ENCODE data around the gene MAD1L1. TPM values are rescaled to one million over a fixed set of nuclear protein-coding genes. Genes with fewer than 3 reads are reported as not detected.

The MAD1L1 gene
- total and polyA plus RNA-seq, 2 donors (not counting 3 experiments of a cell fraction or from before 2014, with no cell fraction given), result 34.1 to 42.3 TPM

DNA sequence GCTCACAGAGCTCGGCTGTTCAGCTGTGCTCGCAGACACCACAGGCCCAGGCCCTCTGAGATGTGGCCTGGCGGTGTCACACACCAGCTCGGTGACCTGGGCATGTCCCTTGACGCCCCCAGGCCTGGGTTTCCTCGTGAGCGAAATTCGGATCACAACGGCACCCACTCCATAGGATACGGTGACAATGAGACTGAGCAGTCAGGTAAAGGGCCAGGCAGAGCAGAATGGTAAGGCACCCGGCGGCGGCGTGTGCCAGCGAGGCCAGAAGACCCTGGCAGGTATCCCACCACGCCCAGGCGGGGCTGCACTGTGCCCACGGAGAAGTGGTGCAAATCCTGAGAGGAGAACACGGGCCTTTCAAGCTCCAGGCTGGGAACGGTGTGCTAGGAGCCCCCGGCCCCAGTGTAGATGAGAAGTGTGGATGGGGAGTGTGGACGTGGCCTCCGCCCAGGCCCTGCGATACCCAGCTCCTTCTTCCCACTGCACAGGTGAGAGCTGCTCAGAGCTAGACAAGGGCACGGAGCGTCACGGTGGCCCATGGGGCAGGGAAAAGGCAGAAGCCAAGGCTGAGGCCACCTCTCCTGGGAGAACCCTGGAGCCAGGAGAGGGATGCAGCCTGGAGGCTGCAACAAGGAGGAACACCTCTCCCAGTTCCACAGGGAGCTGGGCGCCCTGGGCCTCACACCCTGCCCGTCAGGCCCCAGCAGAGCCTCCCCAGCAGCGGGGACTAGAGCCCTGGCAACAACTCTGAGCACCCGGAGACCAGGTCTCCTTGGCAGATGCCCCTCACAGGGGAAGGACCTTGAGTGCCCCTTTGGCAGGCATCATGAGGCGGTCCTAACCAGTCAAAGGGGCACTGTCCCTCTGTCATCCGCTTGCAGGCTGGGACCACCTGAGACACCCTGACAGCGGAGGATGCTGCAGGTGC, 219.1 kb downstream of the MAD1L1 start:
- no TSS peak for BruUV-seq (replicated peaks)
- H4K20me1 ChIP-seq (replicated peaks; ENCODE audit: control insufficient read depth, extremely low read depth, insufficient read depth, low read length), result no peaks in the 10 kb centered on the region
- POLR2A ChIA-PET, result no interaction called here
- intact Hi-C loops (cut with micrococcal nuclease), result no loop called here
- H3K4me3 ChIP-seq (replicated peaks in 1 of 3; ENCODE audit: insufficient read depth in 1 of 3, low read depth in 1 of 3, low read length in 3 of 3), result no peak overlapping the region
- H3K9me1 ChIP-seq (replicated peaks; ENCODE audit: control insufficient read depth, extremely low read depth, insufficient read depth, low read length), result no peaks in the 10 kb centered on the region
- H3K27ac ChIP-seq (ENCODE audit: insufficient read depth, low read depth, low read length), result no peak overlapping the region
- no peaks in the 10 kb centered on the region for H3K9me3 ChIP-seq (replicated peaks; ENCODE audit: control insufficient read depth, insufficient read depth, low read length)
- no peak for DNase-seq (ENCODE audit: low read depth, low spot score)
- H3K27me3 ChIP-seq (ENCODE audit: control insufficient read depth in 2 of 2, insufficient read depth in 2 of 2, low read length in 2 of 2), result no peaks in the 10 kb centered on the region
- H3K36me3 ChIP-seq (ENCODE audit: control insufficient read depth in 2 of 2, extremely low read depth in 1 of 2, insufficient read depth in 2 of 2, low read length in 2 of 2), result peaks cover 0 to 2% of the 10 kb centered on the region in 2 experiments
- H3K4me2 ChIP-seq (ENCODE audit: insufficient read depth, low read length), result no peak overlapping the region
- no peaks in the 10 kb centered on the region for H3K4me1 ChIP-seq (ENCODE audit: control insufficient read depth, extremely low read depth, insufficient read depth, low read length)
- dilution Hi-C loops (cut with MboI; ENCODE audit: extremely low pct_ligation_motif_present, low sequenced_read_pairs), result no loop called here
- TF ChIP-seq POLR2AphosphoS5 (IDR thresholded peaks at IDR 0.05; ENCODE audit: insufficient read depth, low read depth, low read length) (no peak), POLR2A (IDR thresholded peaks at IDR 0.05; ENCODE audit: low read depth, low read length) (no peak), FOS (IDR thresholded peaks at IDR 0.05; ENCODE audit: borderline replicate concordance, insufficient read depth, low read length) (no peak), JUN (IDR thresholded peaks at IDR 0.05; ENCODE audit: borderline replicate concordance, insufficient read depth, insufficient read length, low read depth) (no peak), GATA2 (IDR thresholded peaks at IDR 0.05; ENCODE audit: insufficient read depth, insufficient read length, low read depth, low read length) (no peak), MYC (IDR thresholded peaks at IDR 0.05; ENCODE audit: low read depth, low read length) (no peak), EZH2 (IDR thresholded peaks at IDR 0.05; ENCODE audit: borderline replicate concordance, low read depth, low read length, severe bottlenecking) (no peak)
- TF ChIP-seq, protein P1, sequence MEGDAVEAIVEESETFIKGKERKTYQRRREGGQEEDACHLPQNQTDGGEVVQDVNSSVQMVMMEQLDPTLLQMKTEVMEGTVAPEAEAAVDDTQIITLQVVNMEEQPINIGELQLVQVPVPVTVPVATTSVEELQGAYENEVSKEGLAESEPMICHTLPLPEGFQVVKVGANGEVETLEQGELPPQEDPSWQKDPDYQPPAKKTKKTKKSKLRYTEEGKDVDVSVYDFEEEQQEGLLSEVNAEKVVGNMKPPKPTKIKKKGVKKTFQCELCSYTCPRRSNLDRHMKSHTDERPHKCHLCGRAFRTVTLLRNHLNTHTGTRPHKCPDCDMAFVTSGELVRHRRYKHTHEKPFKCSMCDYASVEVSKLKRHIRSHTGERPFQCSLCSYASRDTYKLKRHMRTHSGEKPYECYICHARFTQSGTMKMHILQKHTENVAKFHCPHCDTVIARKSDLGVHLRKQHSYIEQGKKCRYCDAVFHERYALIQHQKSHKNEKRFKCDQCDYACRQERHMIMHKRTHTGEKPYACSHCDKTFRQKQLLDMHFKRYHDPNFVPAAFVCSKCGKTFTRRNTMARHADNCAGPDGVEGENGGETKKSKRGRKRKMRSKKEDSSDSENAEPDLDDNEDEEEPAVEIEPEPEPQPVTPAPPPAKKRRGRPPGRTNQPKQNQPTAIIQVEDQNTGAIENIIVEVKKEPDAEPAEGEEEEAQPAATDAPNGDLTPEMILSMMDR (IDR thresholded peaks at IDR 0.05; ENCODE audit: extremely low read depth in 1 of 2, insufficient read depth in 1 of 2, low read depth in 1 of 2, low read length in 2 of 2), result no peak
- TF ChIP-seq, protein P2, sequence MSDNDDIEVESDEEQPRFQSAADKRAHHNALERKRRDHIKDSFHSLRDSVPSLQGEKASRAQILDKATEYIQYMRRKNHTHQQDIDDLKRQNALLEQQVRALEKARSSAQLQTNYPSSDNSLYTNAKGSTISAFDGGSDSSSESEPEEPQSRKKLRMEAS (IDR thresholded peaks at IDR 0.05; ENCODE audit: insufficient read depth, insufficient read length), result no peak
- no peak overlapping the region for H2AFZ ChIP-seq (ENCODE audit: low read depth, low read length)
- CTCF ChIA-PET, result no interaction called here
- no peak for FAIRE-seq
- no peaks in the 10 kb centered on the region for H3K79me2 ChIP-seq (ENCODE audit: control insufficient read depth, insufficient read depth, low read length)
- H3K9ac ChIP-seq (replicated peaks; ENCODE audit: extremely low read depth, insufficient read depth, low read length), result no peak overlapping the region
